ENCODE data around the gene TBC1D17. TPM values are rescaled to one million over a fixed set of nuclear protein-coding genes. Genes with fewer than 3 reads are reported as not detected.

TBC1D17 gene
- total RNA-seq, 2 donors from 2014 or later, result 40.7 to 47.3 TPM

DNA sequence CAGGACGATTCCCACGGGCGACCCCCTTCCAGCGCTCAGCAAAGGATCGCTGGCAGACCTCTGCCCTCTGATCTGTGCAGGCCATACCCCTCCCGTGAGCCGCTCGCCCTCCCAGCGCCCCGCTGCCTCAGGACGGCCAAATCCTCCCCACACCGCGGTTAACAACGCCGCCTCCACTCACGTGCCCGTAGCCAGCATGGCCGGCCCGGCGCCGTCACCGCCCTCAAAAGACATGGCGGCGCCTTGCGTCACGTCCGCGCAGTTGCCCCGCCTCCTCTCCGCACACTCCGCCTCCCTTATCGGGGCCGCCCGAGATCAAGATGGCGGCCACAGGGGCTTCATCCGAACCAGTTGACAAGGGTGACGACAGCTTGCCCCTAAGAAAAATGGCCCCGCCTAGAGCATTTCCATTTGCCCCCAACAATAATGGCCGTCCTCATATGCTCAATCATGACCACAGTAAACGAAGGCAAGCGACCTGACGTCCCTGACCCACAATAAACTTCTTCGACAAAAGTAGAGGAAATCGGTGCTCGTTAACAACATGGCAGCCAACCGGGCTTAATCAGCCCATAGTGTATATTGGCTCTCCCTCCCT, 981 bp upstream of the TBC1D17 start:
- H3K27ac ChIP-seq (ENCODE audit: low read depth, low read length), result peak overlapping the region; percentile 96
- no peaks in the 10 kb centered on the region for H3K27me3 Mint-ChIP-seq (ENCODE audit: insufficient read depth)
- no peak overlapping the region for H3K4me3 Mint-ChIP-seq
- H3K9me3 ChIP-seq (ENCODE audit: control insufficient read depth, low read length), result no peaks in the 10 kb centered on the region
- peaks cover 35% of the 10 kb centered on the region for H3K36me3 Mint-ChIP-seq (ENCODE audit: low read depth)
- H3K4me3 ChIP-seq (ENCODE audit: low read length), result peak overlapping the region; percentile 96
- no peaks in the 10 kb centered on the region for H3K9me3 Mint-ChIP-seq
- TF ChIP-seq, protein P1, sequence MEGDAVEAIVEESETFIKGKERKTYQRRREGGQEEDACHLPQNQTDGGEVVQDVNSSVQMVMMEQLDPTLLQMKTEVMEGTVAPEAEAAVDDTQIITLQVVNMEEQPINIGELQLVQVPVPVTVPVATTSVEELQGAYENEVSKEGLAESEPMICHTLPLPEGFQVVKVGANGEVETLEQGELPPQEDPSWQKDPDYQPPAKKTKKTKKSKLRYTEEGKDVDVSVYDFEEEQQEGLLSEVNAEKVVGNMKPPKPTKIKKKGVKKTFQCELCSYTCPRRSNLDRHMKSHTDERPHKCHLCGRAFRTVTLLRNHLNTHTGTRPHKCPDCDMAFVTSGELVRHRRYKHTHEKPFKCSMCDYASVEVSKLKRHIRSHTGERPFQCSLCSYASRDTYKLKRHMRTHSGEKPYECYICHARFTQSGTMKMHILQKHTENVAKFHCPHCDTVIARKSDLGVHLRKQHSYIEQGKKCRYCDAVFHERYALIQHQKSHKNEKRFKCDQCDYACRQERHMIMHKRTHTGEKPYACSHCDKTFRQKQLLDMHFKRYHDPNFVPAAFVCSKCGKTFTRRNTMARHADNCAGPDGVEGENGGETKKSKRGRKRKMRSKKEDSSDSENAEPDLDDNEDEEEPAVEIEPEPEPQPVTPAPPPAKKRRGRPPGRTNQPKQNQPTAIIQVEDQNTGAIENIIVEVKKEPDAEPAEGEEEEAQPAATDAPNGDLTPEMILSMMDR (conservative IDR thresholded peaks at IDR 0.05), result no peak
- peaks cover 5% of the 10 kb centered on the region for H3K4me1 Mint-ChIP-seq
- peak overlapping the region; percentile 93 for H3K9ac ChIP-seq (ENCODE audit: extremely low read depth, low read length, poor library complexity, severe bottlenecking)
- peak; percentile 99 for DNase-seq
- H3K4me1 ChIP-seq (ENCODE audit: control insufficient read depth, insufficient read depth, low read length), result no peaks in the 10 kb centered on the region
- WGBS, 2 experiments (ENCODE audit: insufficient coverage in 1 of 2, insufficient read length in 1 of 2), result 0% methylated on average over 13 to 46 of the region's 46 CpGs
- no peak overlapping the region for H3K27ac Mint-ChIP-seq
- no peaks in the 10 kb centered on the region for H3K27me3 ChIP-seq (ENCODE audit: control insufficient read depth, insufficient read depth, low read length, poor library complexity, severe bottlenecking)
- peaks cover 26% of the 10 kb centered on the region for H3K36me3 ChIP-seq (ENCODE audit: control insufficient read depth, insufficient read depth, low read length)

DNA sequence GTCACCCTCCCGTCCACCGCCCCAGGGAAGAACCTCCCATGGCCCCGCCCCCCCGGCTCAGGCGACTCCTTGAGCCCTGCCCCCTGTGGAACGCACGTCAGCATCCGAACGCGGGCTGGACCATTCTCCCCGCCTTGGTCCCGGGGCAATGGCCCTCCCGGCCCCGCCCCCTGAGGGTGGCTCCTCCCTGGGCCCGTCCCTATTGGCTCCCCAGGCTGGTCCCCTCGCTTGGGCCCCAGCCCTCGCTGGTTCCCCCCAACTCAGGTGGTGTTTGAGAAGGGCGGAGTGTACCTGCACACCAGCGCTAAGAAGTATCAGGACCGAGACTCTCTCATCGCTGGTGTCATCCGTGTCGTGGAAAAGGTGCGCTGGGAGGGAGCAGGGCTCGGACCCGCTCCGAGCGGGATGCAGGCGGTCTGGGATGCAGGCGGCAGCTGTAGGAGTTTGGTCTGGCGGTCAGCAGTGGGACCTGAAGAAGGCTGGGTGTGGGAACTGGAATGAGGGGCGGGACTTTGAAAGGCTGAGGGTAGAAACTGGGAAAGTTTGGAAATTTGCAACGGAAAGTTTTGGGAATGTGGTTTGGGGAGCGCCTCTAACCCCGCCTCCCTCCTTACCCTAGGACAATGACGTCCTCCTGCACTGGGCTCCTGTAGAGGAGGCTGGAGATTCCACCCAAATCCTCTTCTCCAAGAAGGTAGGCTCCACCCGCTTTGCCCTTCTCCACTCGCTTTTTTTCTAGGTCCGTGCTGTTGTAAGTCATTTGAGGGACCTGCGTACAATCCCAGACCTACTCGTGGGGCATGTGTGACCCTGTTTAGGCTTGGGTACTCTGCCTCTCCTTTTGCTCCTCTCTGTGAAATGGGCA, 609 bp downstream of the TBC1D17 start:
- peaks cover 5% of the 10 kb centered on the region for H3K4me1 Mint-ChIP-seq

DNA sequence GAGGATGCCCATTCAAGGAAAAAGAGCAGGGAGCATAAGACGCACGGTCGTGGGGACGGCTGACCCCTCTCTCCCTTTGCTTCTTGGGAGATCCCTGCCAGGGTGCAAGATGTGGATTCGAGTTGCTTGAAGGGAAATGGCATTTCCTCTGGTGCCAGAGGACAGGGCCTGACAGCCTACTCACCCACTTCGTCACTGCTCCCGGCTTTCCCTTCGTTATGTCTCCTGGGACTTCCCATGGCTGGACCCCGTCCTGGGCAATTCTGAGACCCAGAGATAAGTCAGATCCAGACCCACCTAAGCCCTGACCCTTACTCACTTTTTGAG, 1.2 kb downstream of the TBC1D17 start:
- H3K36me3 ChIP-seq (ENCODE audit: control insufficient read depth, insufficient read depth, low read length), result peaks cover 43% of the 10 kb centered on the region
- H3K4me1 ChIP-seq (ENCODE audit: control insufficient read depth, insufficient read depth, low read length), result no peaks in the 10 kb centered on the region
- peaks cover 51% of the 10 kb centered on the region for H3K36me3 Mint-ChIP-seq (ENCODE audit: low read depth)
- peak overlapping the region; percentile 96 for H3K4me3 ChIP-seq (ENCODE audit: low read length)
- no peaks in the 10 kb centered on the region for H3K9me3 ChIP-seq (ENCODE audit: control insufficient read depth, low read length)
- H3K27ac Mint-ChIP-seq, result no peak overlapping the region
- WGBS, 2 experiments (ENCODE audit: insufficient coverage in 1 of 2, insufficient read length in 1 of 2), result 92 to 93% methylated on average over 5 to 9 of the region's 9 CpGs
- H3K27me3 Mint-ChIP-seq (ENCODE audit: insufficient read depth), result no peaks in the 10 kb centered on the region
- H3K9ac ChIP-seq (ENCODE audit: extremely low read depth, low read length, poor library complexity, severe bottlenecking), result peak overlapping the region; percentile 93
- TF ChIP-seq, protein P1 (conservative IDR thresholded peaks at IDR 0.05), result no peak
- no peaks in the 10 kb centered on the region for H3K9me3 Mint-ChIP-seq
- no peak for DNase-seq
- no peaks in the 10 kb centered on the region for H3K27me3 ChIP-seq (ENCODE audit: control insufficient read depth, insufficient read depth, low read length, poor library complexity, severe bottlenecking)
- peaks cover 5% of the 10 kb centered on the region for H3K4me1 Mint-ChIP-seq
- H3K4me3 Mint-ChIP-seq, result no peak overlapping the region
- no peak overlapping the region for H3K27ac ChIP-seq (ENCODE audit: low read depth, low read length)

More for the DNA sequence above, 609 bp downstream of the TBC1D17 start:
- Mint-ChIP-seq H3K9me3 (no peaks in the 10 kb centered on the region), H3K36me3 (ENCODE audit: low read depth) (peaks cover 45% of the 10 kb centered on the region), H3K27me3 (ENCODE audit: insufficient read depth) (no peaks in the 10 kb centered on the region), H3K27ac (no peak overlapping the region), H3K4me3 (no peak overlapping the region)
- no peaks in the 10 kb centered on the region for H3K4me1 ChIP-seq (ENCODE audit: control insufficient read depth, insufficient read depth, low read length)
- H3K9me3 ChIP-seq (ENCODE audit: control insufficient read depth, low read length), result no peaks in the 10 kb centered on the region
- TF ChIP-seq, protein P1 (conservative IDR thresholded peaks at IDR 0.05), result no peak
- 9 to 12% methylated on average over 20 to 39 of the region's 41 CpGs for WGBS, 2 experiments (ENCODE audit: insufficient coverage in 1 of 2, insufficient read length in 1 of 2)
- H3K27me3 ChIP-seq (ENCODE audit: control insufficient read depth, insufficient read depth, low read length, poor library complexity, severe bottlenecking), result no peaks in the 10 kb centered on the region
- H3K9ac ChIP-seq (ENCODE audit: extremely low read depth, low read length, poor library complexity, severe bottlenecking), result peak overlapping the region; percentile 93
- H3K27ac ChIP-seq (ENCODE audit: low read depth, low read length), result peak overlapping the region; percentile 96
- H3K4me3 ChIP-seq (ENCODE audit: low read length), result peak overlapping the region; percentile 96
- peaks cover 38% of the 10 kb centered on the region for H3K36me3 ChIP-seq (ENCODE audit: control insufficient read depth, insufficient read depth, low read length)
- peak; percentile 99 for DNase-seq
